Spinal cord (tissue), 10 donors: ENCODE data around the gene TRDN. TPM values are rescaled to one million over a fixed set of nuclear protein-coding genes. Genes with fewer than 3 reads are reported as not detected.

ENCODE experiments used
- DNase-seq, 6 donors: peaks; one replicate each; pipeline versions ENCODE4 v3.0.0 to v3.0.0-alpha.2; 2013 to 2015; ENCODE audit warnings: low spot score in 6 of 6, low read depth in 4 of 6
- H3K27ac ChIP-seq: one replicate; pipeline ENCODE4 v1.5.1; 2013; ENCODE audit warnings: low read depth, low read length, control low read depth
- H3K27me3 ChIP-seq: one replicate; pipeline ENCODE4 v1.6.1; 2013; ENCODE audit warnings: low read length; ENCODE audit not compliant: control insufficient read depth, insufficient read depth
- H3K36me3 ChIP-seq: one replicate; pipeline ENCODE4 v1.6.1; 2013; ENCODE audit warnings: low read length; ENCODE audit not compliant: control insufficient read depth, insufficient read depth
- H3K4me1 ChIP-seq: one replicate; pipeline ENCODE4 v1.6.1; 2013; ENCODE audit warnings: low read length; ENCODE audit not compliant: control insufficient read depth, insufficient read depth
- H3K4me3 ChIP-seq: one replicate; pipeline ENCODE4 v1.5.1; 2013; ENCODE audit warnings: low read depth, low read length, control low read depth
- H3K9me3 ChIP-seq: one replicate; pipeline ENCODE4 v1.6.1; 2013; ENCODE audit warnings: low read length; ENCODE audit not compliant: control insufficient read depth, insufficient read depth
- WGBS: methylation state at CpG from one replicate; pipeline ENCODE4 v1.1.5; 2013; ENCODE audit warnings: missing lambda C conversion rate; ENCODE audit not compliant: insufficient coverage; 5-methylcytosine and 5-hydroxymethylcytosine counted together
- polyA plus RNA-seq, 2 donors: library from polyadenylated mRNA; unstranded; fragments of 120-200 nt; gene quantifications; one replicate each; pipeline ENCODE4 v1.2.1, GENCODE V29; 2013; ENCODE audit not compliant: insufficient read length in 2 of 2
- total RNA-seq, 2 donors: library from RNA; depleted of rRNA in 1 of 2; stranded (reverse); fragments of 120-200 nt in 1 of 2; fragments of >200 nt in 1 of 2; gene quantifications; one replicate each; pipeline versions ENCODE4 v1.2.3 to v1.2.4, GENCODE V29; 2013 to 2014
- donor health status: healthy.

The TRDN gene
- total and polyA plus RNA-seq, 4 donors, result 2.3 to 9.9 (median 3.0) TPM

DNA sequence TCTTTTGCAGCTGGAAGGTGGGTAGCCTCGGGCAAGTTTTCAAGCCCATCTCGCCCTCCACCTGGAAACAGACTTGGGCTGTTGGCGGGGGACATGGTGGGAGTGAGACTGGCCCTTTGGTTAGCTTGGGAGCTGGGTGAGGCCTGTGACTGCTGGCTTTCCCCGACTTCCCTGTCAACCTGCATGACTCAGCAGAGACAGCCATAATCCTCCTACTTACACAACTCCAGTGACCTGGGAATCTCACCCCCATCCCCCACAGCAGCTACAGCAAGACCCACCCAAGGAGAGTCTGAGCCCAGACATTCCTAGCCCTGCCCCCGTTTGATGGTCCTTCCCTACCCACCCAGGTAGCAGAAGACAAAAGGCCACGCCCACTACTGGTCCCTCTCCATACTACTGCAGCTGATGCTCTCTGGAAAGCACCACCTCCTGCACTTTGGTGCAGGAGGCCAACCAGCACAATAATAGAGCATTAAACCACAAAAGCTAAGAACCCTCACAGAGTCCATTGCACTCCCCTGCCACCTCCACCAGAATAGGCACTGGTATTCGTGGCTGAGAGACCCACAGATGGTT is 188.4 kb downstream of the TRDN start:
- H3K27ac ChIP-seq, result no peak overlapping the region
- DNase-seq, result no peak
- H3K9me3 ChIP-seq, result no peaks in the 10 kb centered on the region
- no peaks in the 10 kb centered on the region for H3K4me1 ChIP-seq
- no peaks in the 10 kb centered on the region for H3K27me3 ChIP-seq
- WGBS, result 81% methylated on average over 7 of the region's 7 CpGs
- no peak overlapping the region for H3K4me3 ChIP-seq
- no peaks in the 10 kb centered on the region for H3K36me3 ChIP-seq

DNA sequence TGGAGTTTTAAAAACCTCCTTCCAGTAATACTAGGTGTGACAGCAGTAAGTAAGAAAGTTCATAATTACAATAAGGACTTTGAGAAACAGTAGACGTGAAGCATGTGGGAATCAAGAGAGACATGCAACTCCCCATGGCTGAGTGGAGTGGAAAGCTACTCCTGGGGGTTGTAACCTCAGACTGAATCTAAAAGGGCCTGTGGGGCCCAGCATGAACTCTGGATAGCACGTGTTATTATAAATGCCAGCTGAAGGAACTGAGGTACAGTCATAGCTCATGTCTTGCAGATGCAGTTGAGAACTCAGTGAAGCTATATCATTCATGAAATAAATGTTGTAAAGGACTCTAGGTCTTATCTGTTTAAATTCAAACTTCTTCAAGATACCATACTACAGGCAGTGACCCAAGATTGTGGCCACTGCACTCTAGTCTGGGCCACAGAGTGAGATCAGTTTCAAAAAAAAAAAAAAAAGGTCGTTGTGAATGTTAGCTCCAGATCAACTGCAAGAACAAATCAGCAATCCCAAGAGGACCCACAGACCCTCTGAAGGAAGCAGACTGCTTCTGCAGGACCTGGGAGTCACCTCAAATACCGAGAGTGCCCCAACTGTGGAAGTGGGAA is 189.3 kb downstream of the TRDN start:
- no peaks in the 10 kb centered on the region for H3K36me3 ChIP-seq
- H3K4me1 ChIP-seq, result no peaks in the 10 kb centered on the region
- H3K4me3 ChIP-seq, result no peak overlapping the region
- H3K27me3 ChIP-seq, result no peaks in the 10 kb centered on the region
- H3K9me3 ChIP-seq, result no peaks in the 10 kb centered on the region
- no peak overlapping the region for H3K27ac ChIP-seq
- 88% methylated on average over 2 of the region's 4 CpGs for WGBS
- no peak for DNase-seq

DNA sequence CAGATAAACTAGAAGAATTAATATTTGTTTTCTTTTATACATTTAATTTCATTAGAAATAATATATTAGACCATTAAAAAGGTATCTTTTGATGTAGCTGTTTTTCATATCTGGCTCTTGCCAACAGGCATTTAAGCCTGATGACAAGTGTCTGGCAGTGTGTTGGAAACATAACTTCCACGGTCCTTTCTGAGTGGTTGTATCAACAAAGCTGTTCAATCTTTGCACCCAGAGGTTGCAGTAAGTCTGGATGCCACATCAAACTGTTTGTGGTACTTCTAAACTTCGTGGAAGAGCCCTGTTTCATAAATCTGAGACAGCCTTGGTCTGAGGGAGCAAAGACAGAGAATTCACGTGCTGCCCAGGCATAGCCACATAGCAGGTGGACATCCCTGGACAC is 197.4 kb downstream of the TRDN start:
- H3K27me3 ChIP-seq, result no peaks in the 10 kb centered on the region
- H3K27ac ChIP-seq, result no peak overlapping the region
- H3K4me3 ChIP-seq, result no peak overlapping the region
- no peaks in the 10 kb centered on the region for H3K9me3 ChIP-seq
- H3K4me1 ChIP-seq, result no peaks in the 10 kb centered on the region
- no peaks in the 10 kb centered on the region for H3K36me3 ChIP-seq
- no peak for DNase-seq
- 39% methylated on average over 2 of the region's 3 CpGs for WGBS

DNA sequence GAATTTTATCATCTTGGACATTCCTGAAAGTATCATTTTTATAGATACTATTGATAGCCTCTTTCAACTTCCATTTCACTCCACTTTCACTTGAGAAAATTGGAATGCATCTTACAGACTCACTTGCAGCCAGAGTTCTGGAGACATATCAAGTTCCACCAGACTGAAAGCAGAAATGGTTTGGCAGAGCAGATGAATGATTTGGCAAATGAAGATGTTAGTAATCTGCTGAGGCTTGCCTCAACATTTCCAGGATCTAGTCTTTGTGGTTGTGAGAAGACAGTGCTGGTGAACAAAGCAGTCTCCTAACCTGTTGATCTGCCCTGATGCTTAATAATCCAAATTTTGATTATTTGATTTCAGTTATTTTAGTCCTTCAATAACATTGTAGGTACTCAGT is 202.6 kb downstream of the TRDN start:
- no peaks in the 10 kb centered on the region for H3K36me3 ChIP-seq
- no peak overlapping the region for H3K4me3 ChIP-seq
- H3K9me3 ChIP-seq, result no peaks in the 10 kb centered on the region
- H3K27me3 ChIP-seq, result no peaks in the 10 kb centered on the region
- peak in 1 of 6 donors; percentile 50 for DNase-seq
- no peak overlapping the region for H3K27ac ChIP-seq
- H3K4me1 ChIP-seq, result no peaks in the 10 kb centered on the region

DNA sequence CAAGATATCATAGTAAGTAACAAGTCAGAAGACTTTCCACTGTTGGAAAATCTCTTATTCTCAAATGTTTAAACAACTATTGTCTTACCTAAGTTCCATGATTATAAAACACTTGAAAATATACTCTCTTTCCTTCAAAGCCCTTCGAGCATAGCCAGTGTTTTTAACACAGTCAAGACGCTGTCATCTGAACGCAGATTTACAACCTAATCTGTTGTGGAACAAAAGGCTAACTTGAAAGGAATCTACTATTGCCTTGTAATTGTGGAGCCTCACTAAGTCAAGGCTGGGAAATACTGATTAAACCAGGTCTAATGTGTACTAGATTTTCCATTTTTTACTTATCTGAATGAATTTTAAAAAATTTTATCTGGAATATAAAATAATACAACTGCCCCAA is 205.8 kb downstream of the TRDN start:
- no peaks in the 10 kb centered on the region for H3K4me1 ChIP-seq
- WGBS, result 36% methylated on average over 3 of the region's 3 CpGs
- H3K27me3 ChIP-seq, result no peaks in the 10 kb centered on the region

DNA sequence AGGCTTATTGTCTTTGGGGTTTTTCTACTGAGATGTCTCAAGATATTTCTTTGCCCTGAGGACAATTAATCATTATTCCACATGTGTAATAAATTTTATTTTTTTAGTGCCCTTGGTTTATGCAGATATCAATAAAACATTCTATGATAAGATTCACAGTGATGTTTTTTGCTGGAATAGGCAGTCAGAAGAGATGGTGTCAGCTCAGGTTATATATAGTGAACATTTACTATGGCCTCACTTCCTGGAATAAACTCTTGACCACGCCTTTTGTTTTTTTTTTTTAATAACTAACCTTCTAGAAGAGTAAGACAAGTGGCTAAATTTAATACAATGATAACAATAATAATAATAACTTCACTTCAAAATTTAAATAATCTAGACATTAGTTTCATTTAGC is 209.7 kb downstream of the TRDN start:
- Histone ChIP-seq H3K27ac (no peak overlapping the region), H3K9me3 (no peaks in the 10 kb centered on the region), H3K4me1 (no peaks in the 10 kb centered on the region), H3K36me3 (no peaks in the 10 kb centered on the region), H3K4me3 (no peak overlapping the region), H3K27me3 (no peaks in the 10 kb centered on the region)
- no peak for DNase-seq
- no CpG with 5 or more reads among the region's 1 CpG for WGBS

More for the DNA sequence above, 205.8 kb downstream of the TRDN start:
- no peak for DNase-seq
- Histone ChIP-seq H3K27ac (no peak overlapping the region), H3K9me3 (no peaks in the 10 kb centered on the region), H3K4me3 (no peak overlapping the region), H3K36me3 (no peaks in the 10 kb centered on the region)

DNA sequence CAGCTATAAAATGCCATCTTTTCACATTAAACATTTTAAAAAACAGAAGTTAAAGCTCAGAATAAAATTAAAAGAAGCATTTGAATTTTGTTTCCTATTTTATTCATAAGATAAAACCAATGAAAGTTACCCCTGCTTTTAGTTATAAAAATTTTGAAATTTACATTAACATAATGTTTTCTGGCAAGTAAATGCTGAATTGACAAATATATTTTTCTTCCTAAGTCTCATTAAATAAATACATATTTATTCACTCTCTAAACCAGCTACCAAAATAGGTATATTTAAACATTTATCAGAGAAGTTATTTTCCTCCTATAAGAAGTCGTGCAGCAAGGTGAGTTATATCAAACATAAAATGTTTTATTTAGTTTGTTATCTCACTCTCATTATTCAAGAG is 213.6 kb downstream of the TRDN start:
- no peaks in the 10 kb centered on the region for H3K4me1 ChIP-seq
- no peak overlapping the region for H3K4me3 ChIP-seq
- no peak for DNase-seq
- H3K36me3 ChIP-seq, result no peaks in the 10 kb centered on the region
- H3K9me3 ChIP-seq, result no peaks in the 10 kb centered on the region
- no peak overlapping the region for H3K27ac ChIP-seq
- no peaks in the 10 kb centered on the region for H3K27me3 ChIP-seq
- WGBS, result no CpG with 5 or more reads among the region's 1 CpG

DNA sequence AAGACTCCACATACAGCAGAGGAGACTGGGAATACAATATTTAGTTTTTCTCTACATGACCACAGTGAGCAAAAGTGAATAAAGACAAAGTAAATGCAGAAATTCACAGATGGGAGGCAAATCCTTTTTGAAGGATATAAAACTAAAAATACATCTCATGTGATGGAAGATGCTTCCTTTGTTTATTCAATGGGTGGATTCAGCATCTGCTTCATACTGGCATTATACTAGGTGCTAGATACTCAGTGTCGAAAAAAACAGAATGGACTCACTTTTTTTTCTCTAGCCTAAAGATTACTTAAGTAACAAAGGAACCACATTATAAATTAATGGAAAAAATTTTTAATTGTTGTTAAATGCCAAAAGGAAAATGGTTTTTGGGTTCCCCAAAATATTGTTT is 216.2 kb downstream of the TRDN start:
- DNase-seq, result peak in 1 of 6 donors; percentile 67
- H3K27ac ChIP-seq, result no peak overlapping the region
- no peaks in the 10 kb centered on the region for H3K36me3 ChIP-seq
- H3K4me1 ChIP-seq, result no peaks in the 10 kb centered on the region
- H3K4me3 ChIP-seq, result no peak overlapping the region
- no CpG with 5 or more reads among the region's 1 CpG for WGBS
- H3K9me3 ChIP-seq, result no peaks in the 10 kb centered on the region
- no peaks in the 10 kb centered on the region for H3K27me3 ChIP-seq

DNA sequence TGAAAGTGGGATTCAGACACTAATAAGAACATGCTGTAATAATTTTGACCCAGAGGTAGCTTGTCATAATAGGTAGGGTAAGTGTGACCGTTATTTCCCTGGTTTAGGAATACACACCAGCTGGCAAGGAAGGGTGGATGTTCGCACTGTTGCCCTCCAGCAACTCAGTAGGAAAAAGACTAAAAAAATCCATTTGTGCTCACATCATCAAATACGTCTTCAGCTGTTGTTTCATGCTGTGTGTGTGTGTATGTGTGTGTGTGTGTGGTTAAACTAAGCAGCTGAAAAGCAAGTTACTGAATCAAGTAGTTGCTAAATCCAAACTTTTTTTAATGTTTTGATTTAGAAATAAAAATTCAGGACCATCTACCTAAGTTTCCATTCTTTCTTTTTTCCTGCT is 218.7 kb downstream of the TRDN start:
- Histone ChIP-seq H3K4me1 (no peaks in the 10 kb centered on the region), H3K36me3 (no peaks in the 10 kb centered on the region), H3K9me3 (no peaks in the 10 kb centered on the region), H3K27ac (peak overlapping the region; percentile 43), H3K4me3 (no peak overlapping the region), H3K27me3 (no peaks in the 10 kb centered on the region)
- DNase-seq, result peak in 3 of 6 donors; percentile 6 to 72 (median 44)
- 50% methylated on average over 1 of the region's 3 CpGs for WGBS

DNA sequence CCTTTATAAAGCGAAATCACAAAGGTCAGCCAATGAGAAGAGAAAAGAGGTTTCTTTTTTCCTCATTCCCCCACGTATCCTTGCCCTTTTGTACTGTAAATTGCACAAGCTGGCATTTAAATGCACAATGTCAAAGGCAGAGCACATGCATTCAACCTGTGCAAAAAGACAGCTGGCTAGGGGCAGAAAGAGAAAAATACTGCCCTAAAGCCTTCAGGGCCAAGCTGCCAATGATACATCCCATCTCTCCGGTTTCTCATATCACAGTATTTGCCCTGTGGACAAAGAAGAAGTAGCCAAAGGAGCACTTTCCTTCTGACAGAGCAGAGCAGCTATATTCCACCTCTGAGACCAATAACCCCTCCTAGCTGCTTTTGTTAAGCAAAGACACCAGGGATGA is 219.2 kb downstream of the TRDN start:
- Histone ChIP-seq H3K27ac (peak overlapping the region; percentile 43), H3K9me3 (no peaks in the 10 kb centered on the region), H3K27me3 (no peaks in the 10 kb centered on the region), H3K36me3 (no peaks in the 10 kb centered on the region), H3K4me3 (no peak overlapping the region), H3K4me1 (no peaks in the 10 kb centered on the region)
- 27% methylated on average over 2 of the region's 3 CpGs for WGBS
- peak in 2 of 6 donors; percentile 27 to 55 for DNase-seq
